Loucy (cell line): Measurements from ENCODE around the gene KLK3.

Experiments
- EZH2phosphoT487 ChIP-seq: fragments of 200-600 bp; IDR thresholded peaks from 2 replicates; pipeline ENCODE4 v1.6.1; 2018; ENCODE audit warnings: antibody characterized with exemption, mild to moderate bottlenecking, moderate library complexity, borderline replicate concordance
- TF ChIP-seq, protein P1 (sequence below): fragments of 200-600 bp; sonication (generic); conservative IDR thresholded peaks from 2 replicates; pipeline ENCODE4 v1.5.1; 2014; ENCODE audit warnings: mild to moderate bottlenecking, antibody characterized with exemption, low read length

DNA sequence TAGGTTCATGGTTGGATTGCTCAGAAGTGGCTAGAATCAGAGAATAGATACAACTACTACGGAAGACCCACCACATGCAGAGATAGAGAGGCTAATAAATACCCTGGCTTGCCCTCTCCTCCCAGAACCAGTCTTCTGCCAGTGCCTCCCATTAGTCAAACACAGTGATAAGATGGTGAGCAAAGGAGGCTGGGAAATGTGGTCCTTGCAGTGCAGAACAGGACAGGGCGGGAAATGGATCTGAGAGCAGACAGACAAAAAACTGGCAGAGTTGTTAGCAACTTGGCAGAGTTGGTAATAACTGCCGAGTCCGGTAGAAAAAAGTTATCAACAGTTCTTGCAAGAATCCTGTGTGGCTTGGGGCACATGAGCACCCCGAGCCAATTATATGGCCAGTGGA lies 39.8 kb upstream of the KLK3 start:
- TF ChIP-seq, protein P1, sequence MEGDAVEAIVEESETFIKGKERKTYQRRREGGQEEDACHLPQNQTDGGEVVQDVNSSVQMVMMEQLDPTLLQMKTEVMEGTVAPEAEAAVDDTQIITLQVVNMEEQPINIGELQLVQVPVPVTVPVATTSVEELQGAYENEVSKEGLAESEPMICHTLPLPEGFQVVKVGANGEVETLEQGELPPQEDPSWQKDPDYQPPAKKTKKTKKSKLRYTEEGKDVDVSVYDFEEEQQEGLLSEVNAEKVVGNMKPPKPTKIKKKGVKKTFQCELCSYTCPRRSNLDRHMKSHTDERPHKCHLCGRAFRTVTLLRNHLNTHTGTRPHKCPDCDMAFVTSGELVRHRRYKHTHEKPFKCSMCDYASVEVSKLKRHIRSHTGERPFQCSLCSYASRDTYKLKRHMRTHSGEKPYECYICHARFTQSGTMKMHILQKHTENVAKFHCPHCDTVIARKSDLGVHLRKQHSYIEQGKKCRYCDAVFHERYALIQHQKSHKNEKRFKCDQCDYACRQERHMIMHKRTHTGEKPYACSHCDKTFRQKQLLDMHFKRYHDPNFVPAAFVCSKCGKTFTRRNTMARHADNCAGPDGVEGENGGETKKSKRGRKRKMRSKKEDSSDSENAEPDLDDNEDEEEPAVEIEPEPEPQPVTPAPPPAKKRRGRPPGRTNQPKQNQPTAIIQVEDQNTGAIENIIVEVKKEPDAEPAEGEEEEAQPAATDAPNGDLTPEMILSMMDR: no peak
- TF ChIP-seq EZH2phosphoT487: no peak
